CD4-positive, alpha-beta T cell treated with Interleukin-15 for 1 hour (primary cell): Measurements from ENCODE around the gene ATP6V1C2.

ENCODE experiments used
- DNase-seq: peaks from one replicate; pipeline ENCODE4 v3.0.0-alpha.2; 2020

The ATP6V1C2 gene, protein sequence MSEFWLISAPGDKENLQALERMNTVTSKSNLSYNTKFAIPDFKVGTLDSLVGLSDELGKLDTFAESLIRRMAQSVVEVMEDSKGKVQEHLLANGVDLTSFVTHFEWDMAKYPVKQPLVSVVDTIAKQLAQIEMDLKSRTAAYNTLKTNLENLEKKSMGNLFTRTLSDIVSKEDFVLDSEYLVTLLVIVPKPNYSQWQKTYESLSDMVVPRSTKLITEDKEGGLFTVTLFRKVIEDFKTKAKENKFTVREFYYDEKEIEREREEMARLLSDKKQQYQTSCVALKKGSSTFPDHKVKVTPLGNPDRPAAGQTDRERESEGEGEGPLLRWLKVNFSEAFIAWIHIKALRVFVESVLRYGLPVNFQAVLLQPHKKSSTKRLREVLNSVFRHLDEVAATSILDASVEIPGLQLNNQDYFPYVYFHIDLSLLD

DNA sequence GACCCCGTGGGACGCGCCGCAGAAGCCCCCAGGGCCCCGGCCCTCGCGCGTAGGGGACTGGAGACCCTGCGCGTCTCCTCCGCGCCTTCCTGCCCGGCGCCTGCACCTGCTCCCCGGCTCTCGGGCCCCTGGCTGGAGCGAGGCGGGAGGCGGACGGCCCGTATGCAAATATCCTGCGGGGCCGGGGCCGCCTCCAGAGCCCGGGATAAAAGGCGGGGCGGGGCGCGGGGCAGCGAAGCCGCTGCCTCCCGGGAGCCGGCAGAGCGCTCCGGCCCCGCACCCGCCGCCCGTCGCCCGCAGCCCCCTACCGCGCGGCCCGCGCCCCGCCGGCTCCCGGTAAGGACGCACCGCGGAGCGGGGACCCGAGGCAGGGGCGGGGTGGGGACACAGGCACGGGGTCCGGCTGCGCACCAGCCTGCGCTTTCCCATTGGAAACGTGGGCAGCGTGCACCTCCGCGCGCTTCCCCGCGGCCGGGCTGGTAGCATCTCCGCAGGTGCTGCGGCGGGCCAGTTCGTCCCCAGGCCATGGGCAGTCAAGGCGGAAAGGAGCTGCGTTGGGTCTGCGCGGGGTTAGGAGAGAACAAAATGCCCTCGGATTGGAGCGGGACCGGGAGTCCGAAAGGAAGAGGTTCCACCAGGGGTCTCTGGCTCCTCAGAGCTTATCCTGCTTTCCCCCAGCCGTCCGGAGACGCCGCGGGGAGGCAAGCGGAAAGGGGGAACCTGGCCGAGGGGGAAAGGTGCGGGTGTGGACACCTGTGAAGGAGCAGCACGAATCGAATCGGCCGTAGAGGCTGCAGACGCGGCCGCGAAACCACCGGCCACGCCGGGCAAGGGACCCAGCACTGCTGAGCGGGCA lies at the start of gene ATP6V1C2:
Gene ATP6V1C2, plus strand, starts transcription at position 235 of the 856 bp plus-strand sequence. CDS start 1,220 bp downstream, outside the sequence.
- DNase-seq: no peak

DNA sequence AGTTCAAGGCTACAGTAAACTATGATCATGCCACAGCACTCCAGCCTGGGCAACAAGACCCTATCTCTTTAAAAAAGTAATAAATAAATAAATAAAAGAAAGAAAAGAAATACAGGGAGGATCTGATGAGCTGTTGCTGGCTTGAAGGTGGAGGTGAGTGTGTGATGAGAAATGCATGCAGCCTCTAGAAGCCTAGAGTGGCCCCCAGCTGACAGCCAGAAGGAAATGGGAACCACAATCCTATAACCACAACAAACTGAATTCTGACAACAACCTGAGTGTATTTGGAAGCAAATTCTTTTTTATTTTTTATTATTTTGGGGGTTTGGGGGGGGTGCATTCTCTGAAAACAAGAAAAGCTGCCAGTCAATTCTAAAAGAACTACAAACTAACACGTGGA lies 46.3 kb upstream of the ATP6V1C2 start:
- no peak for DNase-seq

DNA sequence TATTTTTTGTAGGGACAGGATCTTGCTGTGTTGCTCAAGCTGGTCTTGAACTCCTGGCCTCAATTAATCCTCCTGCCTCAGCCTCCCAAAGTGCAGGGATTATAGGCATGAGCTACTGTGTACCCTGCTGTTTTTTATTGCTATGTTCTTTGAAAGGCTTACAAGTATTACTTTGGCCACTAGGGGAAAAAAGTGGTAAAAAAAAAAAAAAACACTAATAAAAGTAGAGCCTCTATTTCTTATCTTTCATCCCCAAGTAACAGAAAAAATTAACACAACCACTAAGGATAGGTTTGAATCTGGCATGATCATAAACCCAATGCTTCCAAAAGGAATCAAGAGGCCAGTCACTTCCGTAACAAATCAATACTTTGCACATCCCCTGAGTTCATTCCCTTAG lies 43.2 kb upstream of the ATP6V1C2 start:
- DNase-seq: no peak

DNA sequence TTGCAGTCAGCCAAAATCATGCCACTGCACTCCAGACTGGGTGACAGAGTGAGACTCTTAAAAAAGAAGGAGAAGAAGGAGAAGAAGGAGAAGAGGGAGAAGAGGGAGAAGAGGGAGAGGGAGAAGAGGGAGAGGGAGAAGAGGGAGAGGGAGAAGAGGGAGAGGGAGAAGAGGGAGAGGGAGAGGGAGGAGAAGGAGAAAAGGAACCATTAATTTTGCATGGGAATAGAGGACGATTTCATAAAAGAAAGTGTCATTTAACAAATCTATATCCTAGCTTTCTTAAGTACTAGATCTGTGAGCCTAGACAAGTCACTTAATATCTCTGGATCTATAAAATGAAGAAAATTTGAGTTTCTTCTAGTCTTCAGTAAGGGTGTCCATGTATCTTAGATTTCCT lies 41.2 kb upstream of the ATP6V1C2 start:
- DNase-seq: no peak

DNA sequence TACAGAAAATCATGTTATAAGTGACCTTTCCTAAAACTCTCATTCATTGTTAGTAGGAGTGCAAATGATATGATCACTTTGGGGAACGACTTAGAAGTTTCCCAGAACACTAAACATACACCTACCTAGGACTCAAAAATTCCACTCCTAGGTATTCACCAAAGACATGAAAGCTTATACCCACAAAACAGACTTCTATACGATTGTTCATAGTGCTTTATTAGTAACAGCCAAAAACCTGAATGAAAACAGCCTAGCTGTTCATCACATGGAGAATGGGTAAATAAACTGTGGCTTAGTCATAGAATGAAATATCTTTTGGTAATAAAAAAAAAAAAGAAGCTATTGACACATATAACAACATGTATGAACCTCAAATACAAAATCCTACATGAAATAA lies 40.5 kb upstream of the ATP6V1C2 start:
- no peak for DNase-seq

DNA sequence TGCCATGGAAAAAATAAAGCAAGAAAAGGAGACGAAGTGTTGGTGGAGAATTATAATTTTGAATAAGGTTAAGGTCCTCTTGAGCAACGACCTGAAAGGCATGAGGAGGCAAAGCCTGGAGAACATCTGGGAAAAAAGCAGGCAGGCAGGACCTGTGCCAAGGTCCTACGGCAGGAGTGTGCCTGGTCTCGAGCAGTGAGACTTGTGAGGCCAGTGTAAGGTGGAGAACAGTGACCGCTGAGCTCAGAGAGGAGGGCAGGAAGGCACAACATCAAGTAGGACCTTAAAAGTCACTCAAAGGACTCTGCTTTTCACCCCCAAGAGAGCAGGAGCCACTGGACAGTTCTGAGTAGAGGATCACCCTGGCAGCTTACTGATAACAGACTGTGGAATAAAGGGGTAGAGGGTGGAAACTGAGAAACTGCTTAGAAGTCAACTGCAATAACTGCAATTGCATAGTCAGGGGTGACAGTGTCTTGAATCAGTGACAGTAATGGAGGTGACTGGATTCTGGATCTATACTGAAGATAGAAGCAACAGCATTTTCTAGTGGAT lies 35.2 kb upstream of the ATP6V1C2 start:
- DNase-seq: no peak

DNA sequence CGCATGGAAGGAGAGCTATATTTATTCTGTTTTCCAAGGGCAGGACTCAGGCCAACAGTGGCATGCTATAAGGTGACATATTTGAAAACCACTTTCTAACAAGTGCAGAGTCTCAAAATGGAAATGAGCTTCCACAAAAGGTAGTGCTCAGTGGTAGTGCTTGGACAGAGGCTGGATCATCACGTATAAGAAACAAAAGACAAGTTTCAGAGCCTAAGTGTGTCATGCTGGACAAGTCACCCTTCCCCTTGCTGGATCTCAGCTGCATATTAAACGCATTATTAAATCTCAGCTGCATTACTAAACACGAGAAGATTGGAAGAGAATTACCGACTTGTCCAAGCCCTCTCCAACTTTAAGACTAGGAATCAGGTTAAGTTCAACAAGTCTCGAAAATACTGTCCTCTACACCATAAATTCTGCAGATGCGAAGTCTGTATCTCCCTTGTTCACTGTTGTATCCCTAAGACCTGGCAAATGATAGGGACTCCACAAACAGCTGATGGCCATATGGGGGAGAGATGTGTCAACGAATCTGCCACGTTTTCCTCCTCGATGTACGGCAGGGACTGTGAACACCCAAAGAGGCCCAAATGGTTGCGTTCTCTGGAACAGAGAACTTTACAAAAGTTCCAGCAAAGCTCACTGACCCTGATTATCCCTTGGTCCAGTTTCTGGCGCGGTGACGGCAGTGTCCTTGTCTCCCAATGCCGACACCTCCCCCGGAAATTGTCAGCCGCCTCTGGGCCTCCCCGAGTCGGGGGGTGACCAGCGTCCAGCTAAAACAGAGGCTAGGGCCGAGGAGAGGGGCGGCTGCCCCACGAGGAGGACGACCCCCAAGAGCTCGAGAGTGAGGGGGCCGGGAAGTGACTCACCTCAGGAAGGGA lies 32.3 kb upstream of the ATP6V1C2 start:
- no peak for DNase-seq

DNA sequence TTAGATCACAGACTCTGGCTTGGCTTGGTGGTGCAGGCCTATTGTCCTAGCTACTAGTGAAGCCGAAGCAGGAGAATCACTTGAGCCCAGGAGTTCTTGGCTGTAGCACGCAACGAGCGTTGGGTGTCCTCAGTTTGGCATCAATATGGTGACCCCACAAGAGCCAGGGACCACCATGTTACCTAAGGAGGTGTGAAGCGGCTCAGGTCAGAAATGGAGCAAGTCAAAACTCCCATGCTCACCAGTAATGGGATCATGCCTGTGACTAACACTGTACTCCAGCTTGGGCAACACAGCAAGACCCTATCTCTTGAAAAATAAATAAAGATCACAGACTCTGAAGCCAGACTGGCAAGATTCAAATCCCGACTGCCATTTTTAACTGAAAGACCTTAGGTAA lies 29.9 kb upstream of the ATP6V1C2 start:
- no peak for DNase-seq

DNA sequence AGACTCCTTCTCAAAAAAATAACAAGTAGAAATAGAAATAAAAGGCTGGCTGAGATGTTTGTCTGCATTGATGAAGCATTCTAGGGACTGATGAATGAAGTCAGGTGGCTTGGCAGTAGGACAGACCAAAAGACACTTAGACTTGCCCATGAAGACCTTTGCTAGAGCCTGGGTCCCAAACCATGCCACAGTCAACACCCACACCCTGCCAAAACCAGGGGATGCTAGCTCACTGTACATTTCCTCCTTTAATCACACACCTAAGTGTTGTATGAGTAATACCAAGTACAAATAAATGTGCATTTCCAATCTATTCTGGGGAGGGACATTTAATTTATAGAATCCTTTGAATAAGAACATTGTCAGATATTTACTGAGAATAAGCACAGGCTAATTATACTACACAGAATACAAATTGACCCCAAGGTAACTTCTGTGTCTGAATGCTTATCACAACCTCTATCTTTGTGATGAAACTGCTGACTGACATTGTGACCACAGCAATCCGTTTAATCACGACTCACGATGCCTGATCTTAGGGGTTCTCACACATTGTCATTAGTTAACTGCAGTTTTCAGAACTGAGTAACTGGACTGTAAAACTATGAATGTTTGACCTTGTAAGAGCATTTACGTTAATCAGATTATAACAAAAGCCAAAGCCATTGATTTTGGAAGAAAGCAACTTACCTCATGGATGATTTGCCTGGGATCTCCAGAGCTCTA lies 21.2 kb upstream of the ATP6V1C2 start:
- DNase-seq: no peak

DNA sequence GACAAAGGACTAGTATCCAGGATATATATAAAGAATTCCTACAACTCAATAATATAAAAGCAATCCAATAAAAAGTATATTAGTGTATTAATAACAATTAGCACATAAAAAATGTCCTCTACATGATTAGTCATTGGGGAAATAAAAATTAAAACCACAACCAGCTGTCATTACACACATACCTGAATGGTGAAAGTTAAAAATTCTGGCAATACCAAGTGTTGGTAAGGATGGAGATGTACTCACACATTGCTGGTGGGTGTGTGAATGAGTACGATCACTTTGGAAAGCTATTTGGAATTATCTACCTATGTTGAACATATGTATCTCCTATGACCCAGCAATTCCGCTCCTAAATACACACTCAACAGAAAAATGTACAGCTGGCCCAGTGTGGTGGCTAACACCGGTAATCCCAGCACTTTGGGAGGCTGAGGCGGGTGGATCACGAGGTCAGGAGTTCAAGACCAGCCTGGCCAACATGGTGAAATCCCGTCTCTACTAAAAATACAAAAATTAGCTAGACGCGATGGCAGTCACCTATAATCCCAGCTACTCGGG lies 17.3 kb upstream of the ATP6V1C2 start:
- DNase-seq: no peak

DNA sequence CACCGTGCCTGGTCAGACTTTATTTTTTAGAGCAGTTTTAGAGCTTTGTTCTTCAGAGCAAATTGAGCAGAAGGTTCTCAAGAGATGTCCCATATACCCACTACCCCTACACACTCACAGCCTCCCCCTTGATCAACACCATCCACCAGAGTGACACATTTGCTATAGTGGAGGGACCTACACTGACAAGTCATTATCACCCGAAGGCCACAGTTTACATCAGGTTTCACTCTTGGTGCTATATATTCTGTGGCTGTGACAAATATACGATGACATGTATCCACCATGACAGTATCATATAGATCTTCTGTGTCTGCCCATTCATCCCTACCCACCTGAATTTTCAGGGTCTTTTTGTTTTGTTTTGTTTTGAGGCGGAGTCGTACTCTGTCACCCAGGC lies 15.4 kb upstream of the ATP6V1C2 start:
- DNase-seq: no peak

DNA sequence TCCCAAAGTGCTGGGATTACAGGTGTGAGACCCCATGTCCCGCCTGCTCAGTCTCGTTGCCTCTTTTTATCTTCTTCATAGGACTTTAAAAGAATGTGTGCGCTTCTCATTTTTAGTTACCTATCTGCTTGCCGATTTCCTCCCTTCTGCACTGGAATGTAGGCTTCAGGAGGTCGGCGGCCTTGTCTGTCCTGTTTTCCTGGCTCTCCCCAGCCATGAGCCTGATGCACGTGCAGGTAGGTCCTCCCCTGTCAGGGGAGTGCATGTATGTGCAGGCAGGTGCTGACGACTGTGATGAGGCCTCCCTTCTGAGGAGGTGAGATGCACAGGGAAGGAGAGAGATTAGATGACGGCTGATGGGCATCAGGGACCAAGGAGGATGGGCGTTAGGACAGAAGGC lies 13.6 kb upstream of the ATP6V1C2 start:
- no peak for DNase-seq

DNA sequence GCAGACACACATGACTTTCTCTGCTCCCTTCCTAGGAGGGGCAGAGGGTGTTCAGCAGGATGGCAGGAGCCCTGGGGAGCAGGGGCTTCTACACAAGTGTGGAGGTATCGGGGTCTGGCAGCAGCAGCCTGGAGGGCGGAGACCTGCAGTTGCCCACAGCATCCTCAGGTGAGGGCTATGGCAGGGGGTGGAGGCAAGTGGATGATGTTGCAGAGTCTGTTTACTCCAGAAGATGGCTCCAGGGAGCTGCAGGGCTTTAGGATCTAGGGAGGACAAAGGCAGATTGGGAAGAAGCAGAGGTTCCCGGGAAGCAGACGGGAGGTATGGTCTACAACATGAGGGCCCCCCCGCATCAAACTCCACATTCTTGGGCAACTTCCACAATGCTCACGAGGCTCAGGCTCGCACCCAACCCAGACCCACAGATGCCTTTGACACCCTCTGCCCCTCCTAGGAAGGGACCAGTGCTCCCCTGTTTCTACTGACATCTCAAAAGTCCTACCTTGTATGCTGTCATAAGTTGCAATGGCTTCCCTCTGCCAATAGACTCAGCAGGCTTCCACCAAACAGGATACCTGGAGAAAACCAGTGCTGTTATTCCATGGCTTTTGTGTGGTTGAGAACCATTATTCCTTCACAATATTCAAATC lies 12.0 kb upstream of the ATP6V1C2 start:
- DNase-seq: no peak

DNA sequence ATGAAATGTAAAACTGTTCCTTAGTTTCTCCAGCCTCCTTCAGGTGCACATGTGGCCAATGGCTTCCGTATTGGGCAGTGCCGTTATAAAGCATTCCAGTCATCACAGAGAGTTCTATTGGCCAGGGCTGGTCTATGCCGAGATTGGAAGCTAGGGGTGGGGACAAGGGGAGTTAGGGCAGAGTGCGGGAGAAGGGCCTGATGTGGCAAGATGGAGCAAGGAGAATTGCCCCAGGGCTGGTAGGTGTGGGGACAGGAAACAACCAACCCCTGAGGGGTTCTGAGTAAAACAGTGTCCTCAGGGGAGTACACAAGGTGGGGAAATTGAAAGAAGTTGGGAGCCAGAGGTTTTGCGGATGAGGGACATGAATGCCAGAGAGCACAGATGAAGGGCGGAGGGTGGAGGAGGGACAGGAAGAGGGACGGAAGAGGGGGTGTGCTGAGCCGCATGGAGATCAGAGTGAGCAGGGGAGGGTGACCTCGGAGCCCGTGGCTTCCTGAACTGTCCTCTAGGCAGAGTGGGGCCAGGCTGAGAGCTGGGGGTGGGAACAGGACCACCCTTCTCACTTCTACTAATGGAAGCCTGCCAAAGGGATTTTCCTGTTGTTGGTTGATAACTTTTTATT lies 9.1 kb upstream of the ATP6V1C2 start:
- DNase-seq: no peak

DNA sequence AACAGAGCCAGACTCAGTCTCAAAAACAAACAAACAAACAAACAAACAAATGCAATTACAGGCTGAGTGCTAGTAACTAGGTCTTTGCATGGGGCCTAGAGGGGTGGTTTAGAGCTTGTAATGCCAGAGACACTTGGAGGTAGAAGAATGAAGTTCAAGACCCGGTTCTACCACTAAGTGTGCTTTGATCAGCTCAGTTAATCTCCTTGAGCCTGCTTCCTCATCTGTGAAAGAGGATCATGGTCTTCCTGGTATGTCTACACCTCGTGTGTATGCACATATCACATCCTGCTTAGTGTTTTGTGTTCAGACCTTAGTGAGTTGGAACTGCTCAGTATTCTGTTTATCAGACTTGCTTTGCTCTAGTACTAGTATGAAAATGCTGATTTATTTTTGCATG lies 4.8 kb upstream of the ATP6V1C2 start:
- DNase-seq: no peak

DNA sequence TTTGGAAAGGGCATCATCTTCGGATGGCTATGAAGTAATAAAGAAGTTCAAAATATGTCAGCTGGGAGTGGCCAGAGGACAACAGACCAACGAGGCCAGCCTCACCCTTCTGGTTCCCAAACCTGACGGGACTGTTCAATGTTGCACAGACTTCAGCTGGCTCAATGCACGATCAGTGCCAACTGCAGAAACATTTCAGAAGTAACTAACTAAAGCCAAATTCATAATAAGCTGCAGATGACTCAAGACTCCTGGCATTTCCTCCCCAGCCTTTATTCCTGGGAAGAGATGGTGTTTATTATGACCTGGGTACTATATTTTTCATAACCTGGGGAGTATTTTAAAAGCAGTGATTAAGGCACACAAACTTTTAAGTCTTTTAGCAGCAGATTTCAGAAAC lies 3.8 kb upstream of the ATP6V1C2 start:
- no peak for DNase-seq

DNA sequence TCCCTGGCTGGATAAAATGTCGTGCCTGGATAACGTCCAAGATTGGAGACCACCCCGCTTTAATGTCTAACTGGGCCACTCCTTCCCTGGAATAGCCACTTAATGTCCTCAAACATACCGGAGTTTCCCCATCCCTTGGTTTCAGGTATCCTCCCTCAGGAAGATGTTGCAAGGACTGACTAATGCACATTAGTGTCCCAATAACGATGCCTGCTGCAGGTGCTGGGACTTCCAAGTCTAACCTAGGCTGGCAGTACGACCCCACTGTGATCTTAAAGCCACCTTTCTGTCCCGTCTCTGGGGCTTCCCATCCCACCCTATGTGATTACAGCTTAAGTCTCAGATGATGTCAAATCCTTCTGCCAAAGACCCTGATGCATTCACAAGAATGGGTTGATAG lies 1.1 kb upstream of the ATP6V1C2 start:
- no peak for DNase-seq

DNA sequence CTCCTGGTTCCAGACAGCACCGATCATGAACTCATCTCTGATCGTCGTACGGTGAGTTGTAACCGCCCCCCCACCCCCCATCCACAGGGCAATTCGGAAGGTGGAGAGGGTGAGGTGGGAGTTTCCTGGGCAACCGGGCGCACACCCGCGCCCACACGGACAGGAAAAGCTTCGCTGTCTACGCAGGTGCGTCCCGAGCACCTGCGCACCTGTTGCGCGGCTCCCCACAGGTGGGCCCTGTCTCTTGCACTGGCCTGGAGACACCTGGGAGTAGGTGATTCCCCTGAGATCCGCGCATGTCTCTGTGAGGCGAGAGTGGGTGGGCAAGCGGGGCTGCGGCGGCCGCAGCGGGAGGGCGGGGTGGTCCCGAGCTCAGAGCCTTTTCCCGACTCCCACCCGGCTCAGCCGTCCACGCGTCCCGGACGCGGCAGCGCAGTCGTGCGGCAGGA lies 459 bp upstream of the ATP6V1C2 start:
- DNase-seq: peak; percentile 18

DNA sequence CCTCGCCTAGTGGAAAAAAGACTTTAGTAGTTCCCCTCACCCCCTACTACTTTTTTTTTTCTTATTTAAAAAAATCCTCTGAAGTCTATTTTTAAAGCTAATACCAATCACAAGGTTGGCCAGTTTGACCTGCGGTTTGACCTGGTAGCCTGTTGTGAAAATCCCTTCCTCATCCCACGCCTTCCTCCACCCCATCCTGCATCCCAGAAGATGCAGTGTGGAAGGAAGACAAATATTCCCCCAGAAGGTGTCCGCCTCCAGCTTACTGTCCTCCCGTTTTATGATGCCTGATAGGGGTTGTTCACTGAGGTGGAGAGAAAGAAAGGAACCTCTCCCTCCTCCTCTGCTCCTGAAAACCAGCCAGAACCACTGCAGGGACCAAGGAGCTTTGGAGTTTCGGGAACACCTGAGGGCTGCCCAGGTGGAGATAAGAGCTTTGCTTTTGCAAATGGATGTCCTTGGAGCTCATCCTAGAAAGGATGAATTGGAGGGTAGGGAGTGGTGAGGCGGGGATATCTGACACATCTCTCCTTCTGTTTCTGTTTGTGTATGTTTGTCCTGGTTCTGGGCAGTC lies 909 bp downstream of the ATP6V1C2 start:
- DNase-seq: no peak

DNA sequence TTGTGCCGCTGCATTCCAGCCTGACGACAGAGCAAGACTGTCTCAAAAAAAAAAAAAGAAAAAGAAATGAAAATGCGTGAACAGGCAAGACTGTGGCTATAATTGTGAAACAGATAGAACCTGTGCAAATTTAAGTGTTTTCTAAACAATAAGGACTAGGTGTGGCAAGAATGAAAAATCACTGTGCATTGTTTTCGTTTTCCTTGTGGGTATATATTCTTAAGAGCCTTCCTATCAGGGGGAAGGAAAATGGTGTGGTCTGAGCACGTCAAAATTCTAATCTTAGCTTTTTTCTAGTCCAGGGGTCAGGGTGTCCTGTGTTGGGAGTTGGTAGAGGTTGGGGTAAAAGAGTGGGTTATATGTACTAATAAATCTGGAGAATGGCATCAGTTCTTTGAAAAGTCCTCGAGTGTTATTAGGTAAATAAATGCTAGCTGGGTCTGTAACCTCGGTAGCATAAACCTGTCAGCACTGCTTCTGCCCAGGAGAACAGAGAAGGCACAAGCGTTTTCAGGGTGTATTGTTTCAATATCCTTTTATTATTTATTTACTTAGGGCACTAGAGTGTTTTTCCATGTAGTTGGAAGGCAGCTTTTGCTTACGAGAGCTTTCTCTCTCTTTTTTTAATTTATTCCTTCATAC lies 11.6 kb downstream of the ATP6V1C2 start:
- no peak for DNase-seq
